Mesendoderm (in vitro differentiated cells): ENCODE results near the gene EFNA2.
"Not testable (repeated sequence)": the region's sequence is repeated elsewhere in the genome, so short reads cannot be mapped to it uniquely, and the experiment has no call there.

ENCODE experiments used
- DNase-seq: peaks from one replicate; pipeline ENCODE4 v3.0.0; 2013
- H2AK5ac ChIP-seq: 2 replicates; pipeline ENCODE4 v1.6.1; 2013; ENCODE audit warnings: low read length, inconsistent platforms
- H2BK120ac ChIP-seq: 2 replicates; pipeline ENCODE4 v1.6.1; 2013; ENCODE audit warnings: low read depth, mild to moderate bottlenecking, low read length, moderate library complexity, mixed read lengths
- H2BK15ac ChIP-seq: replicated peaks from 2 replicates; pipeline ENCODE4 v1.6.1; 2013; ENCODE audit warnings: low read depth, mild to moderate bottlenecking, moderate library complexity
- H2BK5ac ChIP-seq: 2 replicates; pipeline ENCODE4 v1.6.1; 2013; ENCODE audit warnings: low read length, inconsistent platforms
- H3K18ac ChIP-seq: 2 replicates; pipeline ENCODE4 v1.6.1; 2013; ENCODE audit warnings: mild to moderate bottlenecking, low read length, mixed read lengths
- H3K23ac ChIP-seq: one replicate; pipeline ENCODE4 v1.6.1; 2013; ENCODE audit warnings: low read length
- H3K27ac ChIP-seq: 2 replicates; pipeline ENCODE4 v1.5.1; 2013; ENCODE audit warnings: low read depth, mild to moderate bottlenecking, inconsistent platforms, low read length, moderate library complexity
- H3K27me3 ChIP-seq: 2 replicates; pipeline ENCODE4 v1.6.1; 2013; ENCODE audit warnings: low read length, control low read depth, mild to moderate bottlenecking, inconsistent platforms; ENCODE audit not compliant: insufficient read depth, poor library complexity
- H3K36me3 ChIP-seq: 2 replicates; pipeline ENCODE4 v1.6.1; 2013; ENCODE audit warnings: low read length, inconsistent platforms; ENCODE audit not compliant: control insufficient read depth, insufficient read depth
- H3K4ac ChIP-seq: one replicate; pipeline ENCODE4 v1.6.1; 2013; ENCODE audit warnings: low read depth, mild to moderate bottlenecking, low read length, moderate library complexity
- H3K4me1 ChIP-seq: 2 replicates; pipeline ENCODE4 v1.6.1; 2013; ENCODE audit warnings: low read depth, low read length, inconsistent platforms; ENCODE audit not compliant: control insufficient read depth
- H3K4me2 ChIP-seq: 2 replicates; pipeline ENCODE4 v1.6.1; 2013; ENCODE audit warnings: low read length
- H3K4me3 ChIP-seq: 2 replicates; pipeline ENCODE4 v1.5.1; 2013; ENCODE audit warnings: mild to moderate bottlenecking, low read length
- H3K56ac ChIP-seq: one replicate; pipeline ENCODE4 v1.6.1; 2013; ENCODE audit warnings: low read length
- H3K79me1 ChIP-seq: 2 replicates; pipeline ENCODE4 v1.6.1; 2013; ENCODE audit warnings: low read length, inconsistent platforms
- H3K79me2 ChIP-seq: 2 replicates; pipeline ENCODE4 v1.6.1; 2013; ENCODE audit warnings: mild to moderate bottlenecking, low read length; ENCODE audit not compliant: control insufficient read depth, insufficient read depth
- H3K9ac ChIP-seq: 2 replicates; pipeline ENCODE4 v1.6.1; 2013; ENCODE audit warnings: low read length, inconsistent platforms
- H4K5ac ChIP-seq: one replicate; pipeline ENCODE4 v1.6.1; 2013; ENCODE audit warnings: low read length
- H4K8ac ChIP-seq: one replicate; pipeline ENCODE4 v1.6.1; 2013; ENCODE audit warnings: low read depth, mild to moderate bottlenecking, control low read depth, low read length, moderate library complexity
- WGBS: extraction: QIAGEN DNeasy Blood & Tissue Kit; methylation state at CpG from one replicate; pipeline ENCODE4 v1.1.7; 2013; ENCODE audit warnings: low lambda C conversion rate, missing lambda C conversion rate; ENCODE audit not compliant: insufficient coverage; ENCODE audit errors: extremely low coverage; 5-methylcytosine and 5-hydroxymethylcytosine counted together

The EFNA2 gene

GRCh38 chr19:1316466-1316865 is 30.8 kb downstream of the EFNA2 start:
- no peak overlapping the region for H2BK120ac ChIP-seq
- H3K79me2 ChIP-seq = no peaks in the 10 kb centered on the region
- H4K8ac ChIP-seq = no peak overlapping the region
- no peak overlapping the region for H3K4me3 ChIP-seq
- no peaks in the 10 kb centered on the region for H3K27me3 ChIP-seq
- H3K56ac ChIP-seq = no peak overlapping the region
- no peak overlapping the region for H2BK15ac ChIP-seq
- H3K18ac ChIP-seq = no peak overlapping the region
- H4K5ac ChIP-seq = no peak overlapping the region
- no peaks in the 10 kb centered on the region for H3K79me1 ChIP-seq
- H2AK5ac ChIP-seq = no peak overlapping the region
- H3K9ac ChIP-seq = no peak overlapping the region
- no CpG with 5 or more reads among the region's 13 CpGs for WGBS
- H3K27ac ChIP-seq = no peak overlapping the region
- H2BK5ac ChIP-seq = no peak overlapping the region
- no peaks in the 10 kb centered on the region for H3K4me1 ChIP-seq
- no peak overlapping the region for H3K23ac ChIP-seq
- no peak overlapping the region for H3K4ac ChIP-seq
- DNase-seq = no peak
- no peak overlapping the region for H3K4me2 ChIP-seq
- H3K36me3 ChIP-seq = no peaks in the 10 kb centered on the region

GRCh38 chr19:1317274-1318003 is 31.8 kb downstream of the EFNA2 start:
- no peak overlapping the region for H3K18ac ChIP-seq
- no peaks in the 10 kb centered on the region for H3K79me1 ChIP-seq
- H3K36me3 ChIP-seq = no peaks in the 10 kb centered on the region
- H2BK120ac ChIP-seq = no peak overlapping the region
- H3K4me2 ChIP-seq = no peak overlapping the region
- DNase-seq = no peak
- WGBS = no CpG with 5 or more reads among the region's 17 CpGs
- H3K56ac ChIP-seq = no peak overlapping the region
- H3K4me3 ChIP-seq = no peak overlapping the region
- H3K27me3 ChIP-seq = no peaks in the 10 kb centered on the region
- no peak overlapping the region for H4K5ac ChIP-seq
- H2AK5ac ChIP-seq = no peak overlapping the region
- H4K8ac ChIP-seq = no peak overlapping the region
- no peak overlapping the region for H3K27ac ChIP-seq
- no peaks in the 10 kb centered on the region for H3K79me2 ChIP-seq
- no peak overlapping the region for H3K23ac ChIP-seq
- no peak overlapping the region for H3K9ac ChIP-seq
- H2BK15ac ChIP-seq = no peak overlapping the region
- H3K4me1 ChIP-seq = no peaks in the 10 kb centered on the region
- H2BK5ac ChIP-seq = no peak overlapping the region
- no peak overlapping the region for H3K4ac ChIP-seq

GRCh38 chr19:1318678-1319471 is 33.2 kb downstream of the EFNA2 start:
- no peaks in the 10 kb centered on the region for H3K79me1 ChIP-seq
- DNase-seq = no peak
- no peak overlapping the region for H2AK5ac ChIP-seq
- no peaks in the 10 kb centered on the region for H3K27me3 ChIP-seq
- H4K5ac ChIP-seq = no peak overlapping the region
- H3K27ac ChIP-seq = no peak overlapping the region
- no peaks in the 10 kb centered on the region for H3K79me2 ChIP-seq
- H3K9ac ChIP-seq = no peak overlapping the region
- no peak overlapping the region for H3K4me2 ChIP-seq
- H2BK5ac ChIP-seq = no peak overlapping the region
- no peak overlapping the region for H3K4ac ChIP-seq
- no peak overlapping the region for H3K18ac ChIP-seq
- no CpG with 5 or more reads among the region's 46 CpGs for WGBS
- no peak overlapping the region for H3K4me3 ChIP-seq
- H3K4me1 ChIP-seq = no peaks in the 10 kb centered on the region
- H3K56ac ChIP-seq = no peak overlapping the region
- H2BK15ac ChIP-seq = no peak overlapping the region
- no peak overlapping the region for H4K8ac ChIP-seq
- H3K23ac ChIP-seq = no peak overlapping the region
- H2BK120ac ChIP-seq = no peak overlapping the region
- H3K36me3 ChIP-seq = no peaks in the 10 kb centered on the region

- not testable (repeated sequence) for H3K23ac ChIP-seq, H3K4ac ChIP-seq, H4K5ac ChIP-seq, H3K27ac ChIP-seq, H3K4me3 ChIP-seq, H3K79me2 ChIP-seq, H3K56ac ChIP-seq, H4K8ac ChIP-seq, H3K4me1 ChIP-seq, H3K9ac ChIP-seq, H2AK5ac ChIP-seq, H2BK15ac ChIP-seq, H3K36me3 ChIP-seq, H3K18ac ChIP-seq, H3K4me2 ChIP-seq, DNase-seq, H3K79me1 ChIP-seq, H3K27me3 ChIP-seq, H2BK120ac ChIP-seq, H2BK5ac ChIP-seq
- no CpG with 5 or more reads among the region's 3 CpGs for WGBS
Measured at GRCh38 chr19:1320282-1320650, 34.6 kb downstream of the EFNA2 start.

- Histone ChIP-seq H3K79me2 (no peaks in the 10 kb centered on the region), H2BK120ac (no peak overlapping the region), H3K36me3 (no peaks in the 10 kb centered on the region), H2BK15ac (no peak overlapping the region), H4K8ac (no peak overlapping the region), H3K18ac (no peak overlapping the region), H3K27me3 (no peaks in the 10 kb centered on the region), H3K9ac (no peak overlapping the region), H3K56ac (no peak overlapping the region), H2AK5ac (no peak overlapping the region), H2BK5ac (no peak overlapping the region), H3K4me1 (no peaks in the 10 kb centered on the region), H3K27ac (no peak overlapping the region), H4K5ac (no peak overlapping the region), H3K4ac (no peak overlapping the region), H3K79me1 (no peaks in the 10 kb centered on the region), H3K4me3 (no peak overlapping the region), H3K4me2 (no peak overlapping the region), H3K23ac (no peak overlapping the region)
- WGBS = no CpG with 5 or more reads among the region's 9 CpGs
- no peak for DNase-seq
Measured at GRCh38 chr19:1321539-1321938, 35.9 kb downstream of the EFNA2 start.
